ENCODE results near the gene FFAR3. TPM values are rescaled to one million over a fixed set of nuclear protein-coding genes. Genes with fewer than 3 reads are reported as not detected.
A peak's percentile ranks its signal among the peaks of the same experiment; 100 is the strongest.

Gene FFAR3
- total RNA-seq, 2 experiments from 2014 or later, result 0.19 TPM; not detected in 1

GRCh38 chr19:35329323-35329722 is 28.9 kb upstream of the FFAR3 start:
- intact Hi-C loops (cut with micrococcal nuclease; ENCODE audit: unreplicated experiment), result no loop called here
- H3K9me3 ChIP-seq (ENCODE audit: low read length), result no peaks in the 10 kb centered on the region
- H3K79me2 ChIP-seq (ENCODE audit: insufficient read depth, low read depth, low read length), result peaks cover 74% of the 10 kb centered on the region
- H2AFZ ChIP-seq (ENCODE audit: low read length), result no peak overlapping the region
- POLR2A ChIA-PET, result interaction anchor here (2.2 to 6.1 kb wide), 3 partner anchors 10 to 34 kb away, joined by 7 to 33 read pairs (median 14); partner anchors contain the start of gene FFAR1
- no TSS peak for BruUV-seq (replicated peaks)
- H4K20me1 ChIP-seq (ENCODE audit: insufficient read depth, low read length), result peaks cover 19% of the 10 kb centered on the region; the same call in 1 of the 2 replicates
- H3K36me3 ChIP-seq (ENCODE audit: insufficient read depth, low read length), result peaks cover 46% of the 10 kb centered on the region
- H3K4me3 ChIP-seq (ENCODE audit: low read depth, low read length, poor library complexity, severe bottlenecking), result peak overlapping the region; percentile 88
- H3K4me2 ChIP-seq (ENCODE audit: low read length), result peak overlapping the region; percentile 89
- no peak for DNase-seq (ENCODE audit: low spot score)
- no peaks in the 10 kb centered on the region for H3K9me2 ChIP-seq (ENCODE audit: insufficient read depth, low read length)
- no peak for TF ChIP-seq EZH2phosphoT487 (IDR thresholded peaks at IDR 0.05; ENCODE audit: borderline replicate concordance, low read depth, low read length)
- peak overlapping the region; percentile 88 for H3K27ac ChIP-seq (ENCODE audit: low read depth, low read length, poor library complexity, severe bottlenecking)
- H3K4me1 ChIP-seq (ENCODE audit: insufficient read depth, low read length, poor library complexity, severe bottlenecking), result peaks cover 85% of the 10 kb centered on the region
- CTCF ChIA-PET (ENCODE audit: unreplicated experiment), result no interaction called here

GRCh38 chr19:35330475-35330874 is 27.8 kb upstream of the FFAR3 start:
- peak overlapping the region; percentile 88 for H3K27ac ChIP-seq (ENCODE audit: low read depth, low read length, poor library complexity, severe bottlenecking)
- H3K4me3 ChIP-seq (ENCODE audit: low read depth, low read length, poor library complexity, severe bottlenecking), result peak overlapping the region; percentile 88
- no TSS peak for BruUV-seq (replicated peaks)
- no peak overlapping the region for H2AFZ ChIP-seq (ENCODE audit: low read length)
- peaks cover 80% of the 10 kb centered on the region for H3K79me2 ChIP-seq (ENCODE audit: insufficient read depth, low read depth, low read length)
- TF ChIP-seq CTCF (conservative IDR thresholded peaks at IDR 0.05; ENCODE audit: low read length) (no peak), EZH2phosphoT487 (IDR thresholded peaks at IDR 0.05; ENCODE audit: borderline replicate concordance, low read depth, low read length) (no peak)
- peaks cover 82% of the 10 kb centered on the region for H3K4me1 ChIP-seq (ENCODE audit: insufficient read depth, low read length, poor library complexity, severe bottlenecking)
- peaks cover 22% of the 10 kb centered on the region; the same call in 1 of the 2 replicates for H4K20me1 ChIP-seq (ENCODE audit: insufficient read depth, low read length)
- ChIA-PET CTCF (ENCODE audit: unreplicated experiment) (interaction anchor here (0.8 to 2.1 kb wide), 2 partner anchors 10 to 34 kb away, joined by 3 to 5 read pairs; no protein-coding TSS in a partner anchor), POLR2A (interaction anchor here (0.6 to 6.1 kb wide), 11 partner anchors 11 to 362 kb away, joined by 3 to 33 read pairs (median 5); partner anchors contain the start of gene FFAR1)
- H3K4me2 ChIP-seq (ENCODE audit: low read length), result peak overlapping the region; percentile 89
- H3K9me3 ChIP-seq (ENCODE audit: low read length), result no peaks in the 10 kb centered on the region
- H3K36me3 ChIP-seq (ENCODE audit: insufficient read depth, low read length), result peaks cover 58% of the 10 kb centered on the region
- intact Hi-C loops (cut with micrococcal nuclease; ENCODE audit: unreplicated experiment), result loop anchor here (1.0 to 2.0 kb wide), 4 partner anchors 10 to 62 kb away; partner anchors contain the start of gene USF2
- H3K9me2 ChIP-seq (ENCODE audit: insufficient read depth, low read length), result no peaks in the 10 kb centered on the region
- peak; percentile 97 for DNase-seq (ENCODE audit: low spot score)

GRCh38 chr19:35331551-35332214 is 26.6 kb upstream of the FFAR3 start:
- intact Hi-C loops (cut with micrococcal nuclease; ENCODE audit: unreplicated experiment), result loop anchor here (2.0 kb wide), 1 partner anchor 63 kb away; the partner anchor contains the start of gene USF2
- no peak overlapping the region for H2AFZ ChIP-seq (ENCODE audit: low read length)
- H3K4me2 ChIP-seq (ENCODE audit: low read length), result peak overlapping the region; percentile 89
- peaks cover 29% of the 10 kb centered on the region; the same call in 1 of the 2 replicates for H4K20me1 ChIP-seq (ENCODE audit: insufficient read depth, low read length)
- peaks cover 84% of the 10 kb centered on the region for H3K79me2 ChIP-seq (ENCODE audit: insufficient read depth, low read depth, low read length)
- H3K9me3 ChIP-seq (ENCODE audit: low read length), result no peaks in the 10 kb centered on the region
- H3K4me3 ChIP-seq (ENCODE audit: low read depth, low read length, poor library complexity, severe bottlenecking), result peak overlapping the region; percentile 88
- POLR2A ChIA-PET, result interaction anchor here (0.6 to 6.1 kb wide), 8 partner anchors 8 to 1052 kb away, joined by 3 to 33 read pairs (median 8); partner anchors contain the start of gene FFAR1
- peak; percentile 54 for DNase-seq (ENCODE audit: low spot score)
- CTCF ChIA-PET (ENCODE audit: unreplicated experiment), result interaction anchor here (2.1 kb wide), 1 partner anchor 11 kb away, joined by 5 read pairs; no protein-coding TSS in a partner anchor
- no peaks in the 10 kb centered on the region for H3K9me2 ChIP-seq (ENCODE audit: insufficient read depth, low read length)
- TF ChIP-seq CTCF (conservative IDR thresholded peaks at IDR 0.05; ENCODE audit: low read length) (no peak), EZH2phosphoT487 (IDR thresholded peaks at IDR 0.05; ENCODE audit: borderline replicate concordance, low read depth, low read length) (no peak)
- H3K36me3 ChIP-seq (ENCODE audit: insufficient read depth, low read length), result peaks cover 70% of the 10 kb centered on the region
- no TSS peak for BruUV-seq (replicated peaks)
- H3K27ac ChIP-seq (ENCODE audit: low read depth, low read length, poor library complexity, severe bottlenecking), result peak overlapping the region; percentile 88
- peaks cover 76% of the 10 kb centered on the region for H3K4me1 ChIP-seq (ENCODE audit: insufficient read depth, low read length, poor library complexity, severe bottlenecking)
